Activated CD4-positive, alpha-beta T cell treated with anti-CD3 and anti-CD28 coated beads for 36 hours (primary cell): ENCODE results near the gene AMACR. TPM values are rescaled to one million over a fixed set of nuclear protein-coding genes. Genes with fewer than 3 reads are reported as not detected.

ENCODE experiments used
- ATAC-seq: fragments of 200-7000 bp; cut with Tn5 transposase; one replicate; pipeline ENCODE4 v1.10.0; 2021; ENCODE audit warnings: mild to moderate bottlenecking, moderate library complexity
- CTCF ChIA-PET: fragments of 350-600 bp; sonication (Branson Sonifier 250); formaldehyde crosslinking; loops from one replicate; lab custom pipeline; 2021; ENCODE audit warnings: antibody characterized with exemption; lab: Charles Lee
- POLR2A ChIA-PET: fragments of 350-600 bp; sonication (Branson Sonifier 250); formaldehyde crosslinking; loops from one replicate; lab custom pipeline; 2021; ENCODE audit warnings: antibody characterized with exemption, inconsistent platforms; lab: Charles Lee
- DNase-seq: peaks from one replicate; pipeline ENCODE4 v3.0.0-alpha.2; 2020
- H3K27ac Mint-ChIP-seq: one replicate; pipeline ENCODE4 v1.8.0; 2021; ENCODE audit warnings: mixed read lengths
- H3K27me3 Mint-ChIP-seq: one replicate; pipeline ENCODE4 v1.8.0; 2021; ENCODE audit warnings: mixed read lengths
- H3K36me3 Mint-ChIP-seq: one replicate; pipeline ENCODE4 v1.8.0; 2021; ENCODE audit warnings: low read depth, mixed read lengths
- H3K4me1 Mint-ChIP-seq: one replicate; pipeline ENCODE4 v1.8.0; 2021; ENCODE audit warnings: mixed read lengths
- H3K4me3 Mint-ChIP-seq: one replicate; pipeline ENCODE4 v1.8.0; 2021; ENCODE audit warnings: mild to moderate bottlenecking, moderate library complexity, mixed read lengths
- H3K9me3 Mint-ChIP-seq: one replicate; pipeline ENCODE4 v1.8.0; 2021; ENCODE audit warnings: low read depth, mixed read lengths
- intact Hi-C, 2 experiments: fragments of 100-400 bp; cut with DNase I in 1 of 2; cut with micrococcal nuclease in 1 of 2; formaldehyde crosslinking; loops; one replicate each; pipeline versions ENCODE4 v1.14.2 to v1.15.1; 2022 to 2024; cut with DNase I, micrococcal nuclease
- total RNA-seq, 2 experiments: library from RNA; stranded (reverse); gene quantifications; one replicate each; pipeline ENCODE4 v1.2.3, GENCODE V29; 2021

The AMACR gene
- total RNA-seq, 2 experiments from 2014 or later = 3.3 to 6.0 TPM

GRCh38 chr5:34045996-34046395 lies 38.1 kb upstream of the AMACR start:
- Mint-ChIP-seq H3K4me1 (no peaks in the 10 kb centered on the region), H3K27me3 (no peaks in the 10 kb centered on the region), H3K27ac (no peak overlapping the region), H3K9me3 (no peaks in the 10 kb centered on the region), H3K4me3 (no peak overlapping the region), H3K36me3 (peaks cover 8% of the 10 kb centered on the region)
- intact Hi-C loops = no loop called here
- ChIA-PET CTCF (no interaction called here), POLR2A (no interaction called here)
- DNase-seq (no peak), ATAC-seq (no peak)

- H3K4me3 Mint-ChIP-seq = no peak overlapping the region
- no peaks in the 10 kb centered on the region for H3K27me3 Mint-ChIP-seq
- DNase-seq = no peak
- H3K27ac Mint-ChIP-seq = no peak overlapping the region
- no peaks in the 10 kb centered on the region for H3K4me1 Mint-ChIP-seq
- intact Hi-C loops = no loop called here
- ATAC-seq = no peak
- ChIA-PET POLR2A (no interaction called here), CTCF (interaction anchor here (1.1 kb wide), 1 partner anchor 27 kb away, joined by 7 read pairs; no protein-coding TSS in a partner anchor)
- H3K36me3 Mint-ChIP-seq = peaks cover 3% of the 10 kb centered on the region
- no peaks in the 10 kb centered on the region for H3K9me3 Mint-ChIP-seq
Observed at GRCh38 chr5:34045023-34045422, 37.2 kb upstream of the AMACR start.

GRCh38 chr5:34043099-34043876 lies 35.4 kb upstream of the AMACR start, which contains the start of gene C1QTNF3:
TSS of gene C1QTNF3 (minus strand) at chr5:34043213. CDS start at chr5:34043125, 88 bp downstream.
- no peak for ATAC-seq
- POLR2A ChIA-PET = no interaction called here
- no peaks in the 10 kb centered on the region for H3K27me3 Mint-ChIP-seq
- DNase-seq = no peak
- H3K4me1 Mint-ChIP-seq = no peaks in the 10 kb centered on the region
- no peak within 1 kb of the TSS for H3K4me3 Mint-ChIP-seq
- no peak within 1 kb of the TSS for H3K27ac Mint-ChIP-seq
- CTCF ChIA-PET = no interaction called here
- H3K36me3 Mint-ChIP-seq = peaks cover 3% of the 10 kb centered on the region
- no peaks in the 10 kb centered on the region for H3K9me3 Mint-ChIP-seq
- intact Hi-C loops = no loop called here

GRCh38 chr5:34042321-34042720 lies 34.5 kb upstream of the AMACR start:
- no peaks in the 10 kb centered on the region for H3K36me3 Mint-ChIP-seq
- no peak overlapping the region for H3K4me3 Mint-ChIP-seq
- no peaks in the 10 kb centered on the region for H3K27me3 Mint-ChIP-seq
- H3K9me3 Mint-ChIP-seq = no peaks in the 10 kb centered on the region
- ATAC-seq (no peak), DNase-seq (no peak)
- POLR2A ChIA-PET = no interaction called here
- intact Hi-C loops = no loop called here
- H3K27ac Mint-ChIP-seq = no peak overlapping the region
- H3K4me1 Mint-ChIP-seq = no peaks in the 10 kb centered on the region
- CTCF ChIA-PET = no interaction called here

GRCh38 chr5:34041247-34041972 lies 33.6 kb upstream of the AMACR start:
- Mint-ChIP-seq H3K36me3 (no peaks in the 10 kb centered on the region), H3K27me3 (no peaks in the 10 kb centered on the region), H3K4me3 (no peak overlapping the region), H3K27ac (no peak overlapping the region), H3K9me3 (no peaks in the 10 kb centered on the region), H3K4me1 (no peaks in the 10 kb centered on the region)
- intact Hi-C loops = no loop called here
- DNase-seq = no peak
- ChIA-PET POLR2A (no interaction called here), CTCF (no interaction called here)
- no peak for ATAC-seq

GRCh38 chr5:34040472-34040871 lies 32.6 kb upstream of the AMACR start:
- Mint-ChIP-seq H3K9me3 (no peaks in the 10 kb centered on the region), H3K36me3 (no peaks in the 10 kb centered on the region), H3K27ac (no peak overlapping the region), H3K27me3 (no peaks in the 10 kb centered on the region), H3K4me1 (no peaks in the 10 kb centered on the region), H3K4me3 (no peak overlapping the region)
- intact Hi-C loops = no loop called here
- ChIA-PET CTCF (interaction anchor here (0.8 kb wide), 1 partner anchor 106 kb away, joined by 5 read pairs; no protein-coding TSS in a partner anchor), POLR2A (no interaction called here)
- DNase-seq (no peak), ATAC-seq (no peak)

- H3K9me3 Mint-ChIP-seq = no peaks in the 10 kb centered on the region
- intact Hi-C loops = no loop called here
- ATAC-seq = no peak
- H3K4me3 Mint-ChIP-seq = no peak overlapping the region
- no peak for DNase-seq
- H3K4me1 Mint-ChIP-seq = no peaks in the 10 kb centered on the region
- CTCF ChIA-PET = interaction anchor here (0.6 kb wide), 1 partner anchor 73 kb away, joined by 4 read pairs; no protein-coding TSS in a partner anchor
- POLR2A ChIA-PET = no interaction called here
- no peak overlapping the region for H3K27ac Mint-ChIP-seq
- H3K36me3 Mint-ChIP-seq = no peaks in the 10 kb centered on the region
- H3K27me3 Mint-ChIP-seq = no peaks in the 10 kb centered on the region
Observed at GRCh38 chr5:34039398-34040157, 31.7 kb upstream of the AMACR start.

- intact Hi-C loops = no loop called here
- Mint-ChIP-seq H3K36me3 (no peaks in the 10 kb centered on the region), H3K9me3 (no peaks in the 10 kb centered on the region), H3K27me3 (no peaks in the 10 kb centered on the region), H3K4me1 (no peaks in the 10 kb centered on the region), H3K4me3 (no peak overlapping the region), H3K27ac (no peak overlapping the region)
- ChIA-PET CTCF (no interaction called here), POLR2A (no interaction called here)
- ATAC-seq = no peak
- no peak for DNase-seq
Observed at GRCh38 chr5:34038838-34039237, 31.0 kb upstream of the AMACR start.

- Mint-ChIP-seq H3K9me3 (no peaks in the 10 kb centered on the region), H3K4me3 (no peak overlapping the region), H3K27me3 (no peaks in the 10 kb centered on the region), H3K36me3 (peaks cover 2% of the 10 kb centered on the region), H3K4me1 (no peaks in the 10 kb centered on the region), H3K27ac (no peak overlapping the region)
- ChIA-PET CTCF (no interaction called here), POLR2A (no interaction called here)
- intact Hi-C loops = no loop called here
- no peak for ATAC-seq
- no peak for DNase-seq
Observed at GRCh38 chr5:34038390-34038789, 30.5 kb upstream of the AMACR start.

- Mint-ChIP-seq H3K27me3 (no peaks in the 10 kb centered on the region), H3K9me3 (no peaks in the 10 kb centered on the region), H3K4me1 (no peaks in the 10 kb centered on the region), H3K27ac (no peak overlapping the region), H3K4me3 (no peak overlapping the region), H3K36me3 (peaks cover 4% of the 10 kb centered on the region)
- ChIA-PET CTCF (no interaction called here), POLR2A (no interaction called here)
- DNase-seq (no peak), ATAC-seq (no peak)
- intact Hi-C loops = no loop called here
Observed at GRCh38 chr5:34037726-34038125, 29.9 kb upstream of the AMACR start.

GRCh38 chr5:34035756-34036155 lies 27.9 kb upstream of the AMACR start:
- POLR2A ChIA-PET = no interaction called here
- intact Hi-C loops = no loop called here
- Mint-ChIP-seq H3K27ac (no peak overlapping the region), H3K36me3 (peaks cover 4% of the 10 kb centered on the region), H3K4me1 (no peaks in the 10 kb centered on the region), H3K27me3 (no peaks in the 10 kb centered on the region), H3K4me3 (no peak overlapping the region), H3K9me3 (no peaks in the 10 kb centered on the region)
- CTCF ChIA-PET = interaction anchor here (0.9 to 1.0 kb wide), 2 partner anchors 17 to 66 kb away, joined by 3 to 4 read pairs; no protein-coding TSS in a partner anchor
- no peak for ATAC-seq
- DNase-seq = no peak
